HG03159 (cell line): ENCODE results near the gene MT2A.
"Not testable (repeated sequence)": the region's sequence is repeated elsewhere in the genome, so short reads cannot be mapped to it uniquely, and the experiment has no call there.

Experiments
- ATAC-seq: cut with Tn5 transposase; IDR thresholded peaks from one replicate; pipeline ENCODE4 v1.9.1; 2021; ENCODE audit warnings: mild to moderate bottlenecking, moderate library complexity; ENCODE audit not compliant: unreplicated experiment

Gene MT2A

GRCh38 chr16:56608043-56608875, at the start of gene MT2A:
MT2A (plus strand) TSS chr16:56608584; CDS start chr16:56608656, 72 bp downstream.
- peak; percentile 88 for ATAC-seq

GRCh38 chr16:56559109-56559508, 49.3 kb upstream of the MT2A start:
- ATAC-seq: no peak

GRCh38 chr16:56560447-56560846, 47.9 kb upstream of the MT2A start:
- ATAC-seq: no peak

- ATAC-seq: no peak
These were observed 47.3 kb upstream of the MT2A start for GRCh38 chr16:56561126-56561525.

- no peak for ATAC-seq
These were observed 43.4 kb upstream of the MT2A start, which contains the start of gene MT4 for GRCh38 chr16:56564793-56565477. MT4 (plus strand) TSS chr16:56565073; CDS start chr16:56565129, 56 bp downstream.

- ATAC-seq: no peak
These were observed 38.4 kb upstream of the MT2A start for GRCh38 chr16:56569971-56570370.

GRCh38 chr16:56571525-56571924, 36.9 kb upstream of the MT2A start:
- ATAC-seq: no peak

GRCh38 chr16:56574625-56575024, 33.8 kb upstream of the MT2A start:
- ATAC-seq: no peak

- ATAC-seq: peak; percentile 87
These were observed 31.6 kb upstream of the MT2A start for GRCh38 chr16:56576585-56577299.

- no peak for ATAC-seq
These were observed 31.1 kb upstream of the MT2A start for GRCh38 chr16:56577300-56577625.

GRCh38 chr16:56580391-56581048, 27.9 kb upstream of the MT2A start:
- ATAC-seq: no peak

- not testable (repeated sequence) for ATAC-seq
These were observed 25.5 kb upstream of the MT2A start for GRCh38 chr16:56582911-56583310.

GRCh38 chr16:56583351-56584168, 24.8 kb upstream of the MT2A start:
- no peak for ATAC-seq

GRCh38 chr16:56584276-56584675, 24.1 kb upstream of the MT2A start:
- no peak for ATAC-seq

- no peak for ATAC-seq
These were observed 19.6 kb upstream of the MT2A start for GRCh38 chr16:56588781-56589140.

GRCh38 chr16:56589141-56590039, 19.0 kb upstream of the MT2A start, which contains the start of gene MT3:
MT3 (plus strand) TSS chr16:56589528; CDS start chr16:56589591, 63 bp downstream.
- ATAC-seq: no peak

- ATAC-seq: no peak
These were observed 16.9 kb upstream of the MT2A start for GRCh38 chr16:56591377-56592060.

- no peak for ATAC-seq
These were observed 14.7 kb upstream of the MT2A start for GRCh38 chr16:56593573-56594291.
